KBM-7 (cell line): ENCODE measurements around the gene PHC1.
"Not testable (repeated sequence)": the region's sequence is repeated elsewhere in the genome, so short reads cannot be mapped to it uniquely, and the experiment has no call there.

Experiments used
- DNase-seq: peaks from one replicate; pipeline ENCODE4 v3.0.0-alpha.2; 2015
- in situ Hi-C: fragments of 300-500 bp; cut with MboI; formaldehyde crosslinking; loops from 2 replicates; pipeline ENCODE4 v1.14.3; 2020; ENCODE audit warnings: low sequenced_read_pairs, low pct_unique_long_range_greater_than_20kb, mixed read lengths

Gene PHC1

DNA sequence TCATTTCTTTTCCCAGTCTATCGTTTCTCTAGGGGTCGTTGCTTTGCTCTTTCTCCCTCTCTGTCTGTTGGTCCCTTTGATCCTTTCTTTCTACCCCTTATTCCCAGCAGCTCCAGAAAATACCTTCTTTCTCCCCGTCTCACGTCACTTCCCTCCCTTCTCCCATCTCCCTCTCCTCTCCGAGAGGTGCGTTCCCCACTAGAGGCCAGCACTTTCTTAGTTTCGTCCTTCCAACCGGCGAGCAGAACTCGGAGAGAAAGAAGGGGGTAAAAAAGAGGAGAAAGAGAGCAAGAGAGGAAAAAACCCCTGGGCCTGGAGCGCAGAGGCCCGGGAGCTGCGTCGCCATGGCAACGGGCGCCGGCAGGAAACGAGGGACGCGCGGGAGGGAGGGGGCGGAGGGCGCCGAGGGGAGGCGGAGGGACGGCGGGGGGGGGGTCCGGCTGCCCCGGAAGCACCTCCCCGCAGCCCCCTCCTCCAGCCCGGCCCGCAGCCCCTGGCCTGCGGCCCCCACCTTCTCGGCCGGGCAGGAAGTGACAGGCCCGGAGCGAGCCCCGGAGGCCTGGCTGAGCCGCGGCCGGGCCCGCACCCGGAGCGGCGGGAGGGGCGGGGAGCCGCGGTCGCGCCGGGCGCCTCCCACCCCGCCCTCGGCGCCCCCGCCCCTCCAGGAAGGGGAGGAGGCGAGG lies at the start of gene PHC1:
Gene PHC1 (plus strand): TSS at position 477 of the 683 bp plus-strand sequence. CDS start 3,169 bp downstream, outside the sequence.
- in situ Hi-C loops = not testable (repeated sequence)
- DNase-seq = peak; percentile 74

GRCh38 chr12:8866429-8866828 lies 47.9 kb upstream of the PHC1 start:
- DNase-seq = no peak
- in situ Hi-C loops = no loop called here

DNA sequence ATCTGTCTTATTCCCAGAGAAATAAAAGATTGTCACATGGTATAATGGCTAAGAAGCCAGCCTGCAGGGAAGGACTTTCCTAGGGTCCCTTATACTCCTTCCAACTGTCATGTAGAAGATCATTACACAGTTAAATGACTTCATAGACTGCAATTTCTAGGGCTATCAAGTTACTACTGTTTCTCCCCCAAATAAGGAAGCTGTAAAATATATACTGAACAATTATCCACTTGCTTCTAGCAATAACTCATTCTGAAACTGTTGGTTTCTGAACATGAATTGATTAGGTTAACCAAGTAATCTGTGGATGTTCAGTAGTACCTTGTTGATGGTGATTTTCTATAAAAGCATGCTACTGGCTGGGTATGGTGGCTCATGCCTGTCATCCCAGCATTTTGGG lies 47.3 kb upstream of the PHC1 start:
- in situ Hi-C loops = no loop called here
- no peak for DNase-seq

DNA sequence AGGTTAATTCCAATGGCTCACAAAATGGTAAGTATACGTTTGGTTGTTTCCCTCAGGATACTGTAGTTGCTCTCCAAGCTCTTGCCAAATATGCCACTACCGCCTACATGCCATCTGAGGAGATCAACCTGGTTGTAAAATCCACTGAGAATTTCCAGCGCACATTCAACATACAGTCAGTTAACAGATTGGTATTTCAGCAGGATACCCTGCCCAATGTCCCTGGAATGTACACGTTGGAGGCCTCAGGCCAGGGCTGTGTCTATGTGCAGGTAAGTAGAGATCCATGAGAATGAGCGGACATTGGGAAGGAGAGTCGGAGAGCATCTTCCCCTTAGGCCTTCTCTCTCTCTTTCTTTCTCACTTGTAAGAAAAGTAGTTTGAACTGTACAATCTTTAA lies 46.5 kb upstream of the PHC1 start:
- no peak for DNase-seq
- in situ Hi-C loops = no loop called here

GRCh38 chr12:8870586-8870985 lies 43.7 kb upstream of the PHC1 start:
- in situ Hi-C loops = no loop called here
- DNase-seq = no peak

DNA sequence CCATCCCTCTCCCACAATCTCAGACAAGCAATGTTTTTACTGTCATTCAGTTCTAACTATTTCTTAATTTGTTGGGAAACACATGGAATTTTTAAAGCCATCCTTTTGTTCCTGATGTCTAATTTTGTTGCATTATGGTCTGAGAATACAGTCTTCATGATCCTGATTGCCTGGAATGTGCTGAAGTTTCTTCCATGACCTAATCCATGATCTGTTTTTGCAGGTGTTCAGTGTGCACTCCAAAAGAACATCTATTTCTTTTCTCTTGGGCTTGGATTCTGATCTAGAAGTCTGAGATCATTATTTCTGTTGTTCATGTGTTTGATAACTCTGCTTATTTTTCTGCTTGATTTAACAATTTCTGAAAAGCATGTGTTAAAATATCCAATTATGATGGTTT lies 43.2 kb upstream of the PHC1 start:
- DNase-seq = no peak
- in situ Hi-C loops = no loop called here

DNA sequence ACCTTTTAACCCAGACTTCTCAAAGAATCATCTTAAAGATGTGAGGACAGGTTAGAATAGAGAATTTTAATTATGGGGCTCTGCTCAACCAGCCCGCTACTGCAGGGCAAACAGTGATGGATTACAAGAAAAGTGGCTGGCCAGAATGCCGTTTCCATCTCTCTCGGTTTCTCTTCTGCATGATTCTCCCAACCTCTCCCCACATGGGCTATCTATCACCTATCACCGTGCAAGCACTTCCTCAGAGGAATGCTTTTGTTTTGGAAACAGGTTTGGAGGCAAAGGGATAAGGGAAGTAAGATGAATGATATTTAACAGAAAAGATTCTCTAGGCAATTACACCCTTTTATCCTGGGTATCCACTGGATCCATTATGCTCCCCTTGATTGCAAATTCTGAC lies 37.4 kb upstream of the PHC1 start:
- DNase-seq = no peak
- in situ Hi-C loops = loop anchor here (25.0 kb wide), 1 partner anchor 190 kb away; the partner anchor contains the start of gene RIMKLB

GRCh38 chr12:8886502-8887284 lies 27.6 kb upstream of the PHC1 start:
- no peak for DNase-seq
- in situ Hi-C loops = loop anchor here (25.0 kb wide), 1 partner anchor 199 kb away; the partner anchor contains the start of gene RIMKLB

- in situ Hi-C loops = loop anchor here (25.0 kb wide), 1 partner anchor 200 kb away; the partner anchor contains the start of gene RIMKLB
- no peak for DNase-seq
Measured at GRCh38 chr12:8887285-8887715, 27.0 kb upstream of the PHC1 start.

GRCh38 chr12:8890313-8891085 lies 23.8 kb upstream of the PHC1 start:
- DNase-seq = peak; percentile 75
- in situ Hi-C loops = loop anchor here (25.0 kb wide), 1 partner anchor 203 kb away; the partner anchor contains the start of gene RIMKLB

GRCh38 chr12:8891976-8892375 lies 22.3 kb upstream of the PHC1 start:
- in situ Hi-C loops = loop anchor here (25.0 kb wide), 1 partner anchor 205 kb away; the partner anchor contains the start of gene RIMKLB
- no peak for DNase-seq

DNA sequence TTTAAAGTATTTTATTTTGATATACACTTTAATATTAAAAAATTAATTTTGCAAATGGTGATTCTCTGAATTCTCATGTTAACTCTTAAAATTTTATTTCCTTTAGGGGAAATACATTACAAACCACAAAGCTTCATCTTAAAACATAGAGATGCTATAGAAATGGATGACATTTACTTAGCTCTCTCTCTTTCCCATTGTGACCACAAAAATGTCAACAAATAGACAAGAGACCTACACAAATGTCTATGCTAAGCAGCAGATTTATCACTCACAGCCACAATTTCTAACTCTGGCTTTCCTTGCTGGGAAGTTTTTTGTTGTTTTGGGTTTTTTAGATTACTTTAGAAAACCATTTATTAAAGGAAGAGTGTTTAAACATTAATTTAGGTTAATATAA lies 19.9 kb upstream of the PHC1 start:
- in situ Hi-C loops = loop anchor here (25.0 kb wide), 1 partner anchor 207 kb away; the partner anchor contains the start of gene RIMKLB
- no peak for DNase-seq

GRCh38 chr12:8894986-8895385 lies 19.3 kb upstream of the PHC1 start:
- no peak for DNase-seq
- in situ Hi-C loops = loop anchor here (25.0 kb wide), 1 partner anchor 208 kb away; the partner anchor contains the start of gene RIMKLB

DNA sequence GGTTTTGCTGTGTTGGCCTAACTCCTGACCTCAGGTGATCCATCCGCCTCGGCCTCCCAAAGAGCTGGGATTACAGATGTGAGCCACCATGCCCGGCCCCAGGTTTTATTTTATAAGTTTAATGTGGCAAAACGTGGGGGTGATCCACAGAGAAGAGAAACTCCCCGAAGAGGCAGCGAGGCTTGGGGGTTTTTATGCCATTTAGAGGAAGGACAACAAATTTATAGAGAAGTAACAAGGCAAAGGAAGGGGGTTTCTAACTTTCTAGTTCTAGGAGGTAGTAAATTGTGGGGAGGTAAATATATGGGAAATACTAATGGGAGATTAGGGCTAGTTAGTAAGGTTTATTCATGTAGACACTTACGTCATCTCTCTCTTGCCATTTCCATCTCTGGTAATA lies 17.2 kb upstream of the PHC1 start:
- no peak for DNase-seq
- in situ Hi-C loops = loop anchor here (25.0 kb wide), 1 partner anchor 210 kb away; the partner anchor contains the start of gene RIMKLB

- in situ Hi-C loops = loop anchor here (25.0 kb wide), 1 partner anchor 213 kb away; the partner anchor contains the start of gene RIMKLB
- DNase-seq = peak; percentile 65
Measured at GRCh38 chr12:8899830-8900229, 14.5 kb upstream of the PHC1 start.

- DNase-seq = peak; percentile 81
- in situ Hi-C loops = not testable (repeated sequence)
Measured at GRCh38 chr12:8902703-8903102, 11.6 kb upstream of the PHC1 start.

DNA sequence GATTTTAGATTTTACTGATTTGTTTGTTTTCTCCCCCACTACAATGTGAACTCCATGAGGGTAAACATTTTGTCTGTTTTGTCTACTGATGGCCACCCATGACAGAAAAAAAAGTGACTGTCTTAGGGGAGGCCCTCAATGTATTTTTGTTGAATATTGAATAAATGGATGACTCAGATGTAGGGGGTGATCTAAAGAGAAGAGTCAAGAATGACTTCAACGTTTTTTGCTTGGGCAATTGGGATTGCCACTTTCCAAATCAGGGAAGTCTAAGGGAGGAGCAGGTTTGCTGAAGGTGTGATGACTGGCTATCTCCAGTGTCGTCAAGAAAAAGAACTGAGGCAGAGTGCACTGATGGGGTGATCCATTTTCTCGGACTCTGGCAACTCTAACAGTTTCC lies 10.7 kb upstream of the PHC1 start:
- in situ Hi-C loops = no loop called here

GRCh38 chr12:8904665-8905064 lies 9.6 kb upstream of the PHC1 start:
- in situ Hi-C loops = no loop called here
- DNase-seq = no peak

More for the DNA sequence above, 10.7 kb upstream of the PHC1 start:
- no peak for DNase-seq

DNA sequence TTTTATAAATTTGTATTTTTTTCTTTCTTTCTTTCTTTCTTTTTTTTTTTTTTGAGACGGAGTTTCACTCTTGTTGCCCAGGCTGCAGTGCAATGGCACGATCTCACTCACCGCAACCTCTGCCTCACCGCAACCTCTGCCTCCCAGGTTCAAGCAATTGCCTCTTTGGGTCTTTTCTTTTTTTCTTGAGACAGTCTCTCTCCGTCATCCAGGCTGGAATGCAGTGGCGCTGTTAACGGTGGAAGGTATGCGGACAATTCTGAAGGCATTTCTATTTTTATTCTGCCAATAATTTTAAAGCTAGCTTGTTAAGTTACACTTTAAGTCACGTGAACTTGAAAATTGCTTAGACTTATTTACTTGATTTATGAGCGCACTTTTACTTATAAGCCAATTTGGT lies 8.8 kb upstream of the PHC1 start:
- DNase-seq = no peak
- in situ Hi-C loops = no loop called here
